GM18499 (cell line): ENCODE results near the gene PER2.
A peak's percentile ranks its signal among the peaks of the same experiment; 100 is the strongest.

Experiments used
- ATAC-seq: cut with Tn5 transposase; IDR thresholded peaks from one replicate; pipeline ENCODE4 v1.9.1; 2021; ENCODE audit warnings: moderate number of reproducible peaks; ENCODE audit not compliant: insufficient read depth, unreplicated experiment

PER2 gene

DNA sequence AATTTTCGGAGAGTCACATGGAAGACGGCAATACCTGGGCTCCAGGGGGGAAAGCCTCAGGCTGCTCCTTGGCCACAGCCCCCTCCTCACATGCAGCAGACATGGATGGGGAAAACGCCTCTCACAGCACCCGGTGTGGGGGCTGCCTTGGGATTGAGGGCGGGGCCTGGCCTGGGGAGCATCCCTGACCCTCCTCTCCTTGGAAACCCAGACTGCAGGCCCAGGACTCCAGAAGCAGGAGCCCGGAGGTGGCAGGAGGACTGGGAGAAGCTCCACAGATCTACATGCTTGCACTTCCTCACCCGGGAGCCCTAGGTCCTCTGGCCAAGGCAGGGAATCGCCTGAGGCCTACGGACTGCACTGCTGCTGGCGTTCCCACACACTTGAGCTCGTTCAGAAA, 36.4 kb downstream of the PER2 start:
- no peak for ATAC-seq

- no peak for ATAC-seq
Observed at GRCh38 chr2:238251331-238251730, 37.1 kb downstream of the PER2 start.

DNA sequence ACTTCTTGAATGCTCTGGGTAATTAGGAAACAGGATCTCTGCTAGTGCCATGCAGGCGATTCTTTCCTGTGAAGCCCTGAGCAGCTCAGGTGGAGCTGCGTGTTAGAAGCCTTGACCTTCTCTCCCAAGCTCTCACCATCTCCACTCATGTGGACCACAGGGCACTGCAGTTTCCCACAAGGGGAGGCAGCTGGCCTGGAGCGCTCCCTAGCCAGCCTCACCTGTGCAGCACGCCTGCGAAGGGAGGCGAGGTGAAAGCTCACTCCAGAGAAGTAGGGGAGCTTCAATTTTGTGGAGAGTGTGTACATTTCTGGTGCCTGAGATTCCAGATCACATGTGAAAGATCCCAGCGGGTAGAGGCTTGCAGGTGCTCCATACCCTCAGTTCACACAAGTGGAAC, 37.5 kb downstream of the PER2 start:
- no peak for ATAC-seq

- ATAC-seq: no peak
Observed at GRCh38 chr2:238247841-238248453, 40.5 kb downstream of the PER2 start.

GRCh38 chr2:238247002-238247822, 41.2 kb downstream of the PER2 start:
- no peak for ATAC-seq

DNA sequence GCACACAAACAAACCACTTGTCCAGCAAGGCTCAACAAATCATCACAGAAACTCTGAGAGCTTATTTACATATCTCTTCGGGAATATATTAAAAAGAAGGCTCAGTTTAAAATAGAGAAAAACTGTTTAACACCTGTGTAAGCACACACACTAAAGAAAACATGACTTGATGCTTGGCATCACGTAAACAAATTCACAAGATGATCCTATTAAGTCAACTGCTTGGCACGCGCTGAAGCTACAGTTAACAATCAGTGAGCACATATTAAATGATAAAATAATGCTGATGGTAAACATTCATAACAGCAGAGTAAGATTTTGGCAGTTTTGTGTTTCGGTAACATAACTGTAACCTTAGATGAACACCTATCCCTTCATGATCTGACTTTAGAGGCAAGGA, 44.3 kb downstream of the PER2 start:
- no peak for ATAC-seq

DNA sequence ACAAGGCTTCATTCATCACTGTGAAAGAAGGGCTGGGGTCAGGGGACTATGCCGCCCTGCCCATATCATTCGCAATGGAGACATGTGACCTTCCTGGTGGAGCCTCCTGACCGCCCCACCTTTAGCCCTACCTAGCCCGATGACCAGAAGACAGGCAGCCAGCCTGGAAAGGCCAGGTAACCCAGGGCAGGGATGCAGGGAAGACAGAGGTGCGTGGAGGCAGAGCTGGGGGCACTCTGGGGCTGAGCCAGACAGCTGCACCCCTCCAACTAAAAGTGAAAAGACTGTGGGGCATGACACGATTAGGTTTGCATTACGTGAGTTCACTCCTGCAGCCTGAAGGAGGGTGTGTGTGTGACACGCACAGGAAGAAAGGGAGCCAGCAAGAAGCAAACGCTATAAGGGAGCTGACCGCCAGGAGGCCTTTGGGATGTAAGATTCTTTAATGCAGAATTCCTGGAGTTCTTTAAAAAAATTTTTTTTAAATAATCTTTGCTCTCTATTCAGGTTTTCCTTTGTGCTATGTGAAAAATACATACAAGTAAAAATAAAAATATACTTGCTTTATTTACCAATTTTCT, 44.8 kb downstream of the PER2 start:
- ATAC-seq: no peak

- no peak for ATAC-seq
Observed at GRCh38 chr2:238242731-238243495, 45.5 kb downstream of the PER2 start.

GRCh38 chr2:238241970-238242369, 46.4 kb downstream of the PER2 start:
- ATAC-seq: no peak

GRCh38 chr2:238240757-238241711, 47.4 kb downstream of the PER2 start:
- ATAC-seq: no peak

DNA sequence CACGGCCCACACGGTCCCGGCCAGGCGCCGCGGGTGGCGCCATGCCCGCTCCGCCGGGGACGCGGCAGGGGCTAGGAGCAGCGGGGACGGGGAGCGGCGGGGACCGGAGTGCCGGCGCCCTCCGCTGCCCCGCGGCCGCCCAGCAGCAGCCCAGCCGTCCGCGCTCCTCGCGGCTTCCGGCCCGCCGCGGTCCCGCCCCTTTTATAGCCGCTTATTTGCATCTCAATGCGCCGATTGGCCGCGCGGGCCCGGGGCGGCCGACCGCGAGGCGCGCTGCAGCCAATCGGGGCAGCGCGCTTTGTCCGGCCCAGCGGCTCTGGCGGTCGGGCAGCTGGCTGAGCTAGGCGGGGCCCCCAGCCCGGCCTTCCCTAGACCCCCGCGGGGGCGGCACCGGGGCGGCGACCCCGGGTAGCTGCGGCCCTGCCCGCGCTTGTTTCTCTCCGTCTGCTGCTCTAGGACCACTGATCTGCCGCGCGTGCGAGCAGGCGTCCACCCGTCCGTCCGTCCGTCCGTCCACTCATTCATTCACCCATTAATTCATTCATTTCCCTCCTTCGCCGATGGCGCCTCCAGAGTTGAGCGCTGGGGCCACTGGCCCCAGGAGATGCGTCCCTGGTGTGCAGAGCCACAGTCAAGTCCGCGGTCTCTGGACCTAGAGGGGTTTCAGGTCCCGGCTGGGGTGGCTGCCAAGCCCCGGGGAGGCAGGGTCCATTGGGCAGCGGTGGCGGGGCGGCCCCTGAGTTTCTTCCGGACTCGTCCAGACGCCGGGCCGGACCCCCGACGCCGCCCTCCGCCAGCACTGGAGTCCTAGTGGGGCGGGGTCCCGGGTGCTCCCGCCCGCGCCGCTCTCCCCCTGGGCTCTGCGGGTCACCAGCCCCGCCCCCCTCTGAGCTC, 48.3 kb downstream of the PER2 start, which contains the start of gene HES6:
HES6 (minus strand) TSS at position 176 of the 894 bp plus-strand sequence; CDS start at position 43, 133 bp downstream.
- peak; percentile 49 for ATAC-seq

DNA sequence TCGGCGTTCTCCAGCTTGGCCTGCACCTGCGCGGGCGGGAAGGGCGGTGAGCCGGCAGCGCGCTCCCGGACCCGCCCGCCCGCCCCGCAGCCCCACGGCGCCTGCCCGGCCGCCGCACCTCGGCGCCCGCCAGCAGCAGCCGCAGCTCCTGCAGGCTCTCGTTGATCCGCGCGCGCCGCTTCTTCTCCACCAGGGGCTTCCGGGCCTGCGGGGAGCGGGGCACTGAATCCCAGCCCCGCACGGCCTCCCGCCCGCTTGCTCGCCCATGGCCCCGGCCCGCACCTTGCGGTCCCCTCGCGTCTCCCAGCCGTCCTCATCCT, 48.9 kb downstream of the PER2 start:
- ATAC-seq: peak; percentile 12

DNA sequence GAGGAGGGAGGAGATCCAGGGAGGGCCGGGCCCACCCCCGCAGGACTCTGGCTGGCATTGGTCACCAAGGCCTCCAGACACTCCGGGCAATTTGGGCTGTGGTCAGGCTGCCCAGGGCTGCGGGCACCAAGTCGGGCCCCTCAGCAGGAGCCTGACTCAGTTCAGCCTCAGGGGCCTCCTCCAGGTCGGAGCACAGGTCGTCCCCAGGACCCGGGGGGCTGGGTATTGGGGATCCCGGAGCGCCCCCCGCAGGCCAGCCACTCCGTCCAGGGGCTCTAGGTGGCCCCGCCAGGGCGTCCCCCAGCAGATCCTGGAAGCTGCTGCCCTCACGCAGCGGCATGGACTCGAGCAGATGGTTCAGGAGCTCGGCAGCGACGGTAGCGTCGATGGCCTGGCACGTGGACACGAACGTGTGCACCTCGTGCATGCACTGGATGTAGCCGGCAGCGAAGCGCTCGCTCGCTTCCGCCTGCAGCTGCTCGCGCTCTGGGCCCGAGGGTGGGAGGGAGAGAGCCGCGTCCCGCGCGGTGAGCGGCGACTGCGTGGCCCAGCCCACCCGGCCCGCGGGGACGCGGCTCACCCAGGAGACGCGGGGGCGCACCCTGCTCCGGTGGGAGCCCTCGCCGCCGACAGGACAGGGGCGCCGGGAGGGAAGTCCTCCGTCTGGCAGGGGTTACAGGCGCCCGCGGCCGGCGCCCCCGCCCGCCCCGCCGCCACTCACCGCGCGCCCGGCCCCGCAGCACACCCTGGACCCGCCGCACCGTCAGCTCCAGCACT, 49.5 kb downstream of the PER2 start:
- ATAC-seq: no peak

GRCh38 chr2:238238311-238238765, 50.1 kb downstream of the PER2 start:
- no peak for ATAC-seq

GRCh38 chr2:238237431-238238135, 50.8 kb downstream of the PER2 start:
- ATAC-seq: no peak

DNA sequence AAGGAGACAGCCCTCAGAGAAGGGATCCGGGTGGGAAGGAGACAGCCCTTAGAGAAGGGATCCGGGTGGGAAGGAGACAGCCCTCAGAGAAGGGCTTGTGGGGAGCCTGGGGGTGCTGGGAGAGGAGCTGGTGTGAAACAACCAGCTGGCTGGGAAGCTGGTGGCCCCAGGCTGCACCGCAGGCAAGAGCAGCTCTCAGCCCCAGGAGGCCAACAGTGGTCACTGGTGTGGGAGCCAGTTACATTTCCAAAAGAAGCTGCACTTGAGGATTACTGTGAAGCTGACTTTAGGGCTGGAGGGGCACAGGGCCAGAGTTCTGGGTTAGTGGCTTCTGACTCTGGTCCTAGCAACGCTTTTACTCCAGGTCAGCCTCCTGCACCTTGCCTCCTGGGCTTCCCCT, 51.8 kb downstream of the PER2 start:
- no peak for ATAC-seq

DNA sequence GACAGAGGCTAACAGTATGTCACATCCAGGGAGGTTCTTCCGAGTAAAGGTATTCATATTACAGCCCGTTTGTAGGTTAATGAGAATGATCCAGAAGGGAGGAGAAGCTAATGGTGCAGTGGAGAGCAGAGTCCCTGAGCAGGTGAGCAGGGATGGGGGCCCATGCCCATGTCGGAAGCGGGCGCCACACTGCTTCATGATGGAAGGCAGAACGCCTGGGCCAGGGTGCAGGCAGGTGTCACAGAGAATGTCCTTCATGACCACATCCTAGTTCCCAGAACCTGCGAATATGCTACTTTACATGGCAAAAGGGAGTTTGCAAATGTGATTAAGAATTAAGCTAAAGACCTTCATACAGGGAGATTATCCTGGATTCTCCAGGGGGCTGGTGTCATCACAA, 52.6 kb downstream of the PER2 start:
- ATAC-seq: no peak
